Stimulated activated CD4-positive, alpha-beta T cell treated with anti-CD3 and anti-CD28 coated beads, Interleukin-1b, Interleukin-23, amount 100 ng/mL, for 4 hours (primary cell): Measurements from ENCODE around the gene TRPV5.

Source experiments
- DNase-seq, 2 donors: peaks; one replicate each; pipeline ENCODE4 v3.0.0-alpha.2; 2020; ENCODE audit warnings: low read depth in 2 of 2

TRPV5 gene

DNA sequence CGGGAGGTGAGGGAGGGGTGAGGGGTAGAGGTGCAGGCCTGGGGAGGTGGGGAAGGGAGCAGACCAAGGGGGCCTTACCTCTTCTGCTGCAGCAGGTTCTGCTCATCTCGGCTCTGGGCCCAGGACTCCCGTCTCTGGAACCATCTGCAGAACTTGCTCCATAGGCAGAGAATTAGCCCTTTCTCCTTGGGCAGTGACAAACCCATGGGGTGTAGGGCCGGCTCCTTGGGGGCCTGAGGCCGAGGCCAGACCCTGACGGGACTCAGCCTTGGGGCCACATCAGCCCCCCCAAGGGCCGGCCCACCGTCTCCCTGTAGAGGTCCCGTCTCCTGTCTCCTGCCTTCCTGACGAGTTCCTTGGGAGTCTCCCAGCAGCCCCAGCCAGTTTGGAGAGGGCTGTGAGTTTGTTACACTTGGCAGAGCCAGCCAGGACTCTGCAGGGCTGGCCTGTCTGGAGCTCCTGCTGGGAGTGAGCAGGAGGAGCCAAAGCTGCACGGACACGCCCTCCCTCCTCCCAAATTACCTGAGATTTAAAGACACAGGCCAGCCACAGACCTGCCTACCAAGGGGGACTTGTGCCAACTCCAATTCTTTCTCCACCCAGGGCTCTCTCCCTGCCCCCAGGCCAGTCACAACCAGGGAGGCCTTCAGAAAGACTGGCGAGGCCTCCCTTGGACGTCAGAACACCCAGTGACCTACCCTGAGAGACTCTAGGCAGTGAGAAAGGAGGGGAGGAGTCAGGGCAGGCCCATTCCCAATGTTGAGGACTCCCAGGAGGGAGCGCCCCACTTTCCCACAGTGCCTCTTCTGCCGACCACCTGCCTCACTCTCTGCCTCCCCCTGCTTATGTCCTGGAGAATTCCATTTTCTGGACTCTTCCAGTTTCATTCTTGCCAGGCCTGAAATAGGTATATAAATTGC is 48.0 kb downstream of the TRPV5 start, which contains the start of gene TRPV6:
Gene TRPV6, minus strand, starts transcription at position 435 of the 920 bp plus-strand sequence.
- no peak for DNase-seq

GRCh38 chr7:142884286-142884640 is 49.3 kb downstream of the TRPV5 start:
- DNase-seq = no peak

- no peak for DNase-seq
These were observed 49.8 kb downstream of the TRPV5 start for GRCh38 chr7:142883571-142884285.

DNA sequence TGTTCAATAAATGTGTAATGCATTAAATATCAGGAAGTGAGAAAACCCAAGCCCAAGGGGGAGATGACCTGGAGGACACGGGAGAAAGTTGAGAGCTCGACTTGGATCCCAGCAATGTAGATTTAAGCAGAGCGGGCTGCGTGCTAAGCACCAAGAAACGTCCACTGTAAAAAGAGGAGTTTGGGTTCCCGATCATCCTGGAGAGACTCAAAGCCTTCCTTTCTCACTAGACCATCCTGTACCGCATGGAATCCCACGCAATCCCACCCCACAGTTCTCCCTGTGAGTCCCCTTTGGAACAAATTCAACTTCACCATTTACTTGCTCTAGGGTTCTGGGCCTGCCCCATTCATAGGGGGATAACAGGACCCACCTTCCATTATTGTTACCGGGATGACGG is 50.4 kb downstream of the TRPV5 start:
- no peak for DNase-seq

DNA sequence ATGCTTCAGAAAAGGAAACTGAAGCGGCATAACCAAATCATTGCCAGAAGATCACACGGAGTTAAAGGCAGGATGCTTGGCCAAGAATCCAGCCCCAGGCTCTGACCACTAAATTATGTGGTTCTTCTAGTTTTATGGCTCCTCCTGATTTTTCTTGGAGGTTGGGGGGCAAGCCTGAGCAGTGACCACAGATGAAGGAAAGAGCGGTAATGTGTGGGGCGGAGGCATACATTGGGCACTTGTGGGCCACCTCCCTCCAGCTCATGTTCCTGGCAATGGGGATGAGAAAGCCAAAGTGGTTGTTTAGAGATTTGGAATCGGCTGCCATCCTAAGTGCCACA is 51.2 kb downstream of the TRPV5 start:
- no peak for DNase-seq

- no peak for DNase-seq
These were observed 51.8 kb downstream of the TRPV5 start for GRCh38 chr7:142881586-142882337.

DNA sequence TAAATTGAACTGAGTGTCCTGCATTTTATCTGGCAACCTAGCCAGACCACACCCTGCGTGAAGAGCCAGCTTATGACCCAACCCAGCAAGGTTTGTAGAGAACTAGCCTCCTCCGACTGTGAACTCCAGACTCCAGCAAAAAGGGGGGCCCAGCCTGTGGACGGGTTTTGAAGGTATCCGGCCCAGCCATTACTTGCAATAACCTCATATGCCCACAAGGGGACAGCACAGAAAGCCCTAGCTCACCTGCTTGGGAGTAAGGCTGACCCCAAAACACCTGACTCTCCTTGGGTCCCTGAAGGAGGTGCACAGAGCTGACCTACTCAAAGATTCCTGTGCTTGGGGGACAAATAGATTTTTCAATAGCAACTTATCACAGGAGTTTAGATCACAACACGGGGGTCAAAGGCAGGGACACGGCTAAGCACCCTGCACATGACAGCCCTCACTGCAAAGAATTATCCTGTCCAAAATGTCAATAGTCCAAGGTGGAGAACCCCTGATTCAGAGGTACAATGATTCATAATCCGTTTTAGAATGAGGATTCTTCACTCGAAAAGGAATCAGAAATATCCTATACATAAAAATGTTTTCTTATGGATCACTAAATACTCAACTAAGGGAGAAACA is 52.6 kb downstream of the TRPV5 start:
- peak in 1 of 2 donors; percentile 35 for DNase-seq

DNA sequence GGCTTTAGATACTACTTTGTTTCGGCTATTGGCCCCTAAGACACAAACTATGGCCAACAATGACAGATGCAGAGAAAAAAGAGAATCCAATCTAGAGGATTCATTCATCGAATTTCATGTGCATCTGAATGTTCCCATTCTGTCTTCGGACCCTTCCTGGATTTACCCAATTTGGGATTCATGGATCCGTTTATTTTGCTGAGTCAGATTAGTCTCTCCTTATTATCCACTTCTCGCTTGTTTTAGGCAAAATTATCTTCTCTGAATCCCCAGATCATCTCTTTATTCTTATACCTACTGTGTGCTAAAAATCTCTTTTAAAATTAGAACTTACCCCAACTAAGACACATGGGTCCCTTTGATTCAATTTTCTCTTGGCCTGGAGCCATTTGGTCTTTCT is 54.5 kb downstream of the TRPV5 start:
- no peak for DNase-seq

- DNase-seq = no peak
These were observed 55.2 kb downstream of the TRPV5 start for GRCh38 chr7:142878315-142878714.

GRCh38 chr7:142876991-142877910 is 56.3 kb downstream of the TRPV5 start:
- DNase-seq = no peak

- no peak for DNase-seq
These were observed 57.1 kb downstream of the TRPV5 start for GRCh38 chr7:142876236-142876960.

GRCh38 chr7:142875456-142875855 is 58.1 kb downstream of the TRPV5 start:
- no peak for DNase-seq

- DNase-seq = no peak
These were observed 58.7 kb downstream of the TRPV5 start for GRCh38 chr7:142874837-142875236.

- no peak for DNase-seq
These were observed 59.1 kb downstream of the TRPV5 start for GRCh38 chr7:142874409-142874808.

- DNase-seq = no peak
These were observed 59.7 kb downstream of the TRPV5 start for GRCh38 chr7:142873871-142874270.

DNA sequence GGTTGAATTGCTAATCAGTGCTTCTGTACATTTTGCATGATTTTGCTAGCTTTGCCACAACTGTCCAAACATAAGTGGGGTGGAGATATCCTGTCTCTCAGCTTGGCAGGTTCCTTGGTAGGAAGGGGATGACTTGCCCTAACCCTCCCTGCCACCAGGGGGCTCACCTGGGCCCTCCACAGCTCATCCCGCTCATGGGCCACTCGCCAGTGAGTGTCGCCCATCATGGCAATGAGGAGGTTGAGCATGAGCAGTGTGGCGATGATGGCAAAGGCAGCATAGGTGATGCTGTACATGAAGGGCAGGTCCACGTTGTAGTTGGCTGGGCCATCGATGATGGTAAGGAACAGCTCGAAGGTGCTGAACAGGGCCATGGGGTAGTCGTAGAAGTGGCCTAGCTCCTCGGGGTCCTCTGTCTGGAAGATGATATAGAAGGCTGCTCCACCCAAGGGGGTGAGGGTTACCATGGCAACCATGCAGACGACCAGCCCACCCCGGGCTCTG is 60.2 kb downstream of the TRPV5 start:
- DNase-seq = no peak

DNA sequence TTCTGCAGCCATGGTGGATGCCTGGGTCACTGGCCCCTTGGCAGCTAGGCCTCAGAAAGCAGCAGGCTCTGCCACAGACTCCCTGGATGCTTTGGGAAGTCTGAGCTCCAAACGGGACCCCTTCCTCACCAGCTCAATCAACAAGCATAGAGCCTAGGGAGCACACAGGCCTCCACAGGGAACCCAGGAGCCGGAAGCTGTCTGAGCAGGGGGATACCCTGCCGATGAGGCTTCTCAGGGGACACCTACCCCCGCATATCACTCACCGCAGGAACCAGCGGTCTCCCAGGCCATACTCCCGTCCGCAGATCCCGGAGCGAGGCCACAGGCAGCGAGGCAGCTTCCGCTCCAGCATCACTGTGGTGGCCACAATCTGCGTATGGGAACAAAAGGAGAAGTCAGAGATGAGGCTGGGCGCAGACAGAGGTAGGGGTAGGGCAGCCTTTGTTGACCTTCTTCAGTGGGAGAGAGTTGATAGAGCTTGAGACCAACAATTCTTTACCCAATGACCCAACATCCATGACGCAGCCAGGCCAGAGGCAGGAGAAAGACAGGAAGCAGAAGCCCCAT is 61.4 kb downstream of the TRPV5 start:
- DNase-seq = no peak

- no peak for DNase-seq
These were observed 62.1 kb downstream of the TRPV5 start for GRCh38 chr7:142871260-142872105.
